Tibial nerve (tissue), 4 donors: ENCODE data around the gene USH1G. TPM values are rescaled to one million over a fixed set of nuclear protein-coding genes. Genes with fewer than 3 reads are reported as not detected.

Experiments used
- DNase-seq, 2 donors: peaks; one replicate each; pipeline ENCODE4 v3.0.0-alpha.2; 2019; ENCODE audit warnings: low spot score in 2 of 2
- H3K27ac ChIP-seq, 4 donors: fragments of 200-600 bp; sonication (generic) in 3 of 4; one replicate each; pipeline ENCODE4 v1.5.1; 2017 to 2019; ENCODE audit warnings: mild to moderate bottlenecking in 1 of 4
- H3K27me3 ChIP-seq, 2 donors: fragments of 200-600 bp; sonication (generic) in 1 of 2; one replicate each; pipeline versions ENCODE4 v1.5.1 to v1.6.0; 2017 to 2019
- H3K36me3 ChIP-seq, 3 donors: fragments of 200-600 bp; sonication (generic); one replicate each; pipeline ENCODE4 v1.5.1; 2018 to 2019
- H3K4me1 ChIP-seq, 4 donors: fragments of 200-600 bp; sonication (generic) in 3 of 4; one replicate each; pipeline ENCODE4 v1.5.1; 2017 to 2019
- H3K4me3 ChIP-seq, 4 donors: fragments of 200-600 bp; sonication (generic) in 3 of 4; one replicate each; pipeline ENCODE4 v1.5.1; 2017 to 2019; ENCODE audit warnings: mild to moderate bottlenecking in 1 of 4, moderate library complexity in 1 of 4
- H3K9me3 ChIP-seq, 4 donors: fragments of 200-600 bp; sonication (generic) in 3 of 4; one replicate each; pipeline ENCODE4 v1.5.1; 2017 to 2019
- EP300 ChIP-seq, 2 donors: sonication (generic); formaldehyde crosslinking; IDR thresholded peaks; one replicate each; pipeline ENCODE4 v1.6.1; 2017; ENCODE audit warnings: antibody characterized with exemption in 2 of 2, mild to moderate bottlenecking in 1 of 2
- POLR2A ChIP-seq, 2 donors: fragments of 450-650 bp; IDR thresholded peaks; one replicate each; pipeline ENCODE4 v1.6.1; 2017; ENCODE audit warnings: antibody characterized with exemption in 2 of 2, mild to moderate bottlenecking in 2 of 2, moderate library complexity in 2 of 2
- WGBS, 2 donors: methylation state at CpG; one replicate each; pipeline ENCODE4 v1.1.5; 2018; 5-methylcytosine and 5-hydroxymethylcytosine counted together
- total RNA-seq, 4 donors: library from RNA; depleted of rRNA; stranded (reverse); fragments of >200 nt; gene quantifications; one replicate each; pipeline ENCODE4 v1.1.0, GENCODE V29; 2016
- TF ChIP-seq, protein P1 (sequence below), 5 experiments: fragments of 200-600 bp in 3 of 5; fragments of 450-650 bp in 2 of 5; sonication (generic) in 3 of 5; IDR thresholded peaks; one replicate each; pipeline ENCODE4 v1.5.1; 2016 to 2019; ENCODE audit warnings: antibody characterized with exemption in 5 of 5, mild to moderate bottlenecking in 3 of 5, moderate library complexity in 2 of 5

The USH1G gene
- total RNA-seq, 4 donors from 2014 or later, result 0.87 TPM; not detected in 3

DNA sequence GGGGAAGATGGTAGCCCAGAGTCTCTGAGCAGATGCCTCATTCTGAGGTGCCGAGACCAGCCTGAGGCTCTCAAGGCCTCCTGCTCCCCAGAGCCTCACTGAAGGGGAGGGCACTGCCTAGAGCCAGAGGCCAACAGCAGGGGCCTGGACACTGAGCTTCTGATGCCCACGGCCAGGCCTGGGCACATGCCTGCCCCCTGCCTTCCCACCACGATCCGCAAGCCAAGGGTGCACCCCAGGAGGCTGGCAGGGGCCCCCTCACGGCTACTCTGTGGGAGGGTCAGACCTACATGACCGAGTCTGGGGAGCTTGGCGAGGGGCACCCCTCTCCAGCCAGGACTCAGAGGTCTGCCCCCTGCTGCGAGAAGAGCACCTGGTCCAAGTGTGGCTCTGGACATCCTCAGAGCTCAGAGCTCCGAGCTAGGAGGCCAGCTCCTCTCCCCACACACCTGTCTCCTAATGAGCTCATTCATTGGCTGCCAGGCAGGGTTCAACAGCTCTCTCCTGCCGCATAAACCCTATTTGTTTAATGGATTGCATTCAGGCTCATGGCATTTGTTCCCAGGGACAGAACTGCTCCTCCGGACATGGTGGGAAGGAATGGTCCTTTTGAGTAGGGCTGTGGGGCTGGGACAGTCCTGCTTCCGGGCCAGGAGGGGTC, 26.5 kb upstream of the USH1G start:
- H3K4me1 ChIP-seq, result no peaks in the 10 kb centered on the region
- H3K36me3 ChIP-seq, result no peaks in the 10 kb centered on the region
- H3K27ac ChIP-seq, result no peak overlapping the region
- H3K4me3 ChIP-seq, result no peak overlapping the region
- WGBS, 2 donors, result 47% methylated on average over 9 of the region's 12 CpGs; no CpG with 5 or more reads in 1 of the 2 donors
- TF ChIP-seq POLR2A (IDR thresholded peaks at IDR 0.05) (no peak), EP300 (IDR thresholded peaks at IDR 0.05) (no peak)
- TF ChIP-seq, protein P1, sequence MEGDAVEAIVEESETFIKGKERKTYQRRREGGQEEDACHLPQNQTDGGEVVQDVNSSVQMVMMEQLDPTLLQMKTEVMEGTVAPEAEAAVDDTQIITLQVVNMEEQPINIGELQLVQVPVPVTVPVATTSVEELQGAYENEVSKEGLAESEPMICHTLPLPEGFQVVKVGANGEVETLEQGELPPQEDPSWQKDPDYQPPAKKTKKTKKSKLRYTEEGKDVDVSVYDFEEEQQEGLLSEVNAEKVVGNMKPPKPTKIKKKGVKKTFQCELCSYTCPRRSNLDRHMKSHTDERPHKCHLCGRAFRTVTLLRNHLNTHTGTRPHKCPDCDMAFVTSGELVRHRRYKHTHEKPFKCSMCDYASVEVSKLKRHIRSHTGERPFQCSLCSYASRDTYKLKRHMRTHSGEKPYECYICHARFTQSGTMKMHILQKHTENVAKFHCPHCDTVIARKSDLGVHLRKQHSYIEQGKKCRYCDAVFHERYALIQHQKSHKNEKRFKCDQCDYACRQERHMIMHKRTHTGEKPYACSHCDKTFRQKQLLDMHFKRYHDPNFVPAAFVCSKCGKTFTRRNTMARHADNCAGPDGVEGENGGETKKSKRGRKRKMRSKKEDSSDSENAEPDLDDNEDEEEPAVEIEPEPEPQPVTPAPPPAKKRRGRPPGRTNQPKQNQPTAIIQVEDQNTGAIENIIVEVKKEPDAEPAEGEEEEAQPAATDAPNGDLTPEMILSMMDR (IDR thresholded peaks at IDR 0.05), result no peak
- peaks cover 0 to 28% of the 10 kb centered on the region in 2 donors for H3K27me3 ChIP-seq
- no peaks in the 10 kb centered on the region for H3K9me3 ChIP-seq
- DNase-seq, result no peak

GRCh38 chr17:74947041-74947754, 24.1 kb upstream of the USH1G start:
- H3K27ac ChIP-seq, result no peak overlapping the region
- no peaks in the 10 kb centered on the region for H3K9me3 ChIP-seq
- no peaks in the 10 kb centered on the region for H3K36me3 ChIP-seq
- no peak for TF ChIP-seq POLR2A (IDR thresholded peaks at IDR 0.05)
- TF ChIP-seq, protein P1 (IDR thresholded peaks at IDR 0.05), result no peak
- TF ChIP-seq EP300 (IDR thresholded peaks at IDR 0.05), result no peak
- DNase-seq, result no peak
- H3K27me3 ChIP-seq, result peaks cover 0 to 49% of the 10 kb centered on the region in 2 donors
- no peak overlapping the region for H3K4me3 ChIP-seq
- 83 to 92% methylated on average over 12 to 17 of the region's 17 CpGs for WGBS, 2 donors
- H3K4me1 ChIP-seq, result no peaks in the 10 kb centered on the region

DNA sequence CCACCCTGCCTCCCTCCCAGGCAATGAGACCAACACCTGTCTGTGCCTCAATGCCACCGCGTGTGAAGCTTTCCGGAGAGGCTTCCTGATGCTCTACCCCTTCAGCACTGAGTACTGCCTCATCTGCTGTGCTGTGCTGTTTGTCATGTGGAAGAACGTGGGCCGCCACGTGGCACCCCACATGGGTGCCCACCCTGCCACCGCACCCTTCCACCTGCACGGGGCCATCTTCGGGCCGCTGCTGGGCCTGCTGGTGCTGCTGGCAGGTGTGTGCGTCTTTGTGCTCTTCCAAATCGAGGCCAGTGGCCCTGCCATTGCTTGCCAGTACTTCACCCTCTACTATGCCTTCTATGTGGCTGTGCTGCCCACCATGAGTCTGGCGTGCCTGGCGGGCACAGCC, 23.6 kb upstream of the USH1G start:
- DNase-seq, result no peak
- Histone ChIP-seq H3K36me3 (no peaks in the 10 kb centered on the region), H3K4me1 (no peaks in the 10 kb centered on the region), H3K4me3 (no peak overlapping the region), H3K27ac (no peak overlapping the region), H3K9me3 (no peaks in the 10 kb centered on the region), H3K27me3 (peaks cover 0 to 49% of the 10 kb centered on the region in 2 donors)
- TF ChIP-seq POLR2A (IDR thresholded peaks at IDR 0.05) (no peak), EP300 (IDR thresholded peaks at IDR 0.05) (no peak)
- TF ChIP-seq, protein P1 (IDR thresholded peaks at IDR 0.05), result no peak
- WGBS, 2 donors, result 77 to 93% methylated on average over 13 to 14 of the region's 14 CpGs

DNA sequence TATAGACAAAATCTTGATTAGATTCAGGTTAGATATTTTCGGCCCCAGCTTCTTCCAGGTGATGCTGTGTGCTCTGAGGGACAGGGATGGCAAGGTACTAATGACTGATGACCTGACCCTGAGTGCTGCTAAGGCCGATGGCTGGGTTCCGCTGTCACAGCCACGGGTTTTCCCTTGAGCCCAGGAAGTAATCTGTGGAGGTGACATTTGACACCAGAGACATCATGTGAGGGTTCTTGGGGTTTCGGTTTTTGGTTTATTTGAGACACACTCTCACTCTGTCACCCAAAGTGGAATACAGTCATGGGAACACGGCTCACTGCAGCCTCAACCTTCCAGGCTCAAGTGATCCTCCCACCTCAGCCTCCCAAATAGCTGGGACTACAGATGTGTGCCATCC, 22.5 kb upstream of the USH1G start:
- Histone ChIP-seq H3K9me3 (no peaks in the 10 kb centered on the region), H3K27me3 (peaks cover 0 to 53% of the 10 kb centered on the region in 2 donors), H3K27ac (no peak overlapping the region), H3K4me3 (no peak overlapping the region), H3K36me3 (no peaks in the 10 kb centered on the region), H3K4me1 (no peaks in the 10 kb centered on the region)
- WGBS, 2 donors, result 35 to 48% methylated on average over 6 of the region's 6 CpGs
- no peak for DNase-seq
- no peak for TF ChIP-seq POLR2A (IDR thresholded peaks at IDR 0.05)

DNA sequence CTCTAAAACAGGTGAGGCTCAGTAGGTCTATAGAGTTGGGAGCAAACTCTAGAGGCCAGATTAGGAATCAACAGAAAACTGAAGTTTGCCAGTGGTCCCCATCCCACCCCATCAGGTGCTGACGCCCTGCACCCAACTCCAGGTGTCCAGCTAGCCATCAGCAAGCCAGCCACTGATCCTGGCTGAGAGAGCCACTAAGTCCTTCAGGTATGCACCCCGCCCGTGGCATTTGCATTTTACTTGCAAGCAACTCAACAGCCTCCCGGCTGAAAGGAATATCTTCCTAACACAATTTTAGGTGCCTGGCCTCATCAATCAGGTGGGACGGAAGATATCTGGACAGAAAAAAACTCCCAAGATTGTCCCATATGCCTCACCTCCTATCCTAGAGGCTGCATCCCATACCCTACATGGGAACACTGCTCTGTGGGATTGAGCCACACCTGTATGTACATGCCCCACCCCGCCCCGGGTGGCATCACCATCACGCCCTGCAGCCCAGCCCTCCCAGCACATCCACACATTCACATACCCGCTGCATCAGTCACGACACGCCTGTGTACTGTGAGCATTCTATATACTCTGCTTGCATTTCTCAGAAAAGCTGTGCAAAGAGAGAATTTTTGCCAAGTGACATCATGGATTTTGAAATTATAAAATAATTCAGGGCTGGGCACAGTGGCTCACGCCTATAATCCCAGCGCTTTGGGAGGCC, 20.9 kb upstream of the USH1G start:
- no peaks in the 10 kb centered on the region for H3K4me1 ChIP-seq
- H3K27ac ChIP-seq, result no peak overlapping the region
- TF ChIP-seq, protein P1 (IDR thresholded peaks at IDR 0.05), result no peak
- TF ChIP-seq POLR2A (IDR thresholded peaks at IDR 0.05), result no peak
- no peak for TF ChIP-seq EP300 (IDR thresholded peaks at IDR 0.05)
- no peaks in the 10 kb centered on the region for H3K9me3 ChIP-seq
- no peak overlapping the region for H3K4me3 ChIP-seq
- H3K36me3 ChIP-seq, result no peaks in the 10 kb centered on the region
- DNase-seq, result no peak
- 47 to 56% methylated on average over 13 of the region's 13 CpGs for WGBS, 2 donors
- H3K27me3 ChIP-seq, result peaks cover 0 to 62% of the 10 kb centered on the region in 2 donors
